ENCODE measurements around the gene THAP12.

DNA sequence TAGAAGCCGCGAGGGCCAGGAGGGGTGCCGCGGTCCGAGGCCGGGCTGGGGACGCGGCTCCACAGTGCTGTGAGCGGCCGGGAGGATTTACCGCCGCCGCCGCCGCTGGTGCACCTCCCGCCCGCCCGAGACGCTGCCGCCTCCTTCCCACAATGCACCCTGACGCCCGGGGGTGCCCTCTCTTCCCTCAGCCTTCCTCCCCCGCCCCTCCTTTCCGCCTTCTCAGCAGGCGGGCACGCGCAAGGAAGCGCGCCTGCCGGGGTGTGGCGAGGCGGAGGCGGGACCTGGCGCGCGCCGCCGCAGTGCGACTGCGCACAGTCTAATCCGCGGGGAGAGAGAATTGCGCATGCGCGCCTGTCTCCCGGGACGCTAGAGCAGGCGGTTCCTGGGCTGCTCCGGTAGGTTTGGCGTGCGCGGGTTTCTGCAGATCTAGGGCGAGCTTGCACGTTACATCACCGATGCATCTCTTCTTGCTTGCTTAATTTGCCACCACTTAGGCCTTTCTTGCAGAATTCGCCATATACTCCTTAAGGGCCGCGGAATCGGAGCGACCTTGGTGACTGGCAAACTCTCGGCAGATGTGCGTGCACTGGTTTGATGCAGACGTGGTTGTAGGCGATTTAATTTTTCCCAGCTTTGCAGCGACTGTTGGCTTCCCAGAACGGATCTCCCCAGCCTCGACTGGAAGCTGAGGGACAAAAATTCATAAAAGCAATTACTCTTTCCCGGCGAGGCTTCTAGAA, at the start of gene THAP12, which contains the start of gene GVQW3:
- TF ChIP-seq POLR2A (IDR thresholded peaks at IDR 0.05) (peak in 1 of 2 donors; percentile 4), POLR2AphosphoS5 (IDR thresholded peaks at IDR 0.05) (peak in 2 of 3 donors; percentile 72 to 78), EP300 (IDR thresholded peaks at IDR 0.05) (no peak)
- TF ChIP-seq, protein P1, sequence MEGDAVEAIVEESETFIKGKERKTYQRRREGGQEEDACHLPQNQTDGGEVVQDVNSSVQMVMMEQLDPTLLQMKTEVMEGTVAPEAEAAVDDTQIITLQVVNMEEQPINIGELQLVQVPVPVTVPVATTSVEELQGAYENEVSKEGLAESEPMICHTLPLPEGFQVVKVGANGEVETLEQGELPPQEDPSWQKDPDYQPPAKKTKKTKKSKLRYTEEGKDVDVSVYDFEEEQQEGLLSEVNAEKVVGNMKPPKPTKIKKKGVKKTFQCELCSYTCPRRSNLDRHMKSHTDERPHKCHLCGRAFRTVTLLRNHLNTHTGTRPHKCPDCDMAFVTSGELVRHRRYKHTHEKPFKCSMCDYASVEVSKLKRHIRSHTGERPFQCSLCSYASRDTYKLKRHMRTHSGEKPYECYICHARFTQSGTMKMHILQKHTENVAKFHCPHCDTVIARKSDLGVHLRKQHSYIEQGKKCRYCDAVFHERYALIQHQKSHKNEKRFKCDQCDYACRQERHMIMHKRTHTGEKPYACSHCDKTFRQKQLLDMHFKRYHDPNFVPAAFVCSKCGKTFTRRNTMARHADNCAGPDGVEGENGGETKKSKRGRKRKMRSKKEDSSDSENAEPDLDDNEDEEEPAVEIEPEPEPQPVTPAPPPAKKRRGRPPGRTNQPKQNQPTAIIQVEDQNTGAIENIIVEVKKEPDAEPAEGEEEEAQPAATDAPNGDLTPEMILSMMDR (IDR thresholded peaks at IDR 0.05), result peak in 1 of 2 donors; percentile 10
